Spleen (tissue), 7 donors: ENCODE results near the gene TACSTD2.

Experiments used
- POLR2A ChIP-seq, 3 donors: fragments of 450-650 bp; IDR thresholded peaks; one replicate each; pipeline ENCODE4 v1.5.1; 2017; ENCODE audit warnings: antibody characterized with exemption in 3 of 3, mild to moderate bottlenecking in 1 of 3
- POLR2AphosphoS5 ChIP-seq, 3 donors: sonication (generic); formaldehyde crosslinking; IDR thresholded peaks; one replicate each; pipeline ENCODE4 v1.5.1; 2017; ENCODE audit warnings: antibody characterized with exemption in 3 of 3
- TF ChIP-seq, protein P1 (sequence below), 11 experiments: fragments of 200-600 bp in 7 of 11; fragments of 450-650 bp in 4 of 11; sonication (generic) in 4 of 11; IDR thresholded peaks in 8 of 11; conservative IDR thresholded peaks in 3 of 11; 1 replicate in 7 of 11; 2 replicates in 4 of 11; pipeline versions ENCODE4 v1.4.0 to v1.8.0; 2016 to 2021; ENCODE audit warnings: antibody characterized with exemption in 11 of 11, inconsistent platforms in 4 of 11, mild to moderate bottlenecking in 1 of 11
- donor health status: DM: no; HTN: no; CAD: no; lungs with moderate emphysema.
- donor health status: DM: no; HTN: no; CAD: no.
- donor health status: DM: no; HTN: no; CAD: no.

DNA sequence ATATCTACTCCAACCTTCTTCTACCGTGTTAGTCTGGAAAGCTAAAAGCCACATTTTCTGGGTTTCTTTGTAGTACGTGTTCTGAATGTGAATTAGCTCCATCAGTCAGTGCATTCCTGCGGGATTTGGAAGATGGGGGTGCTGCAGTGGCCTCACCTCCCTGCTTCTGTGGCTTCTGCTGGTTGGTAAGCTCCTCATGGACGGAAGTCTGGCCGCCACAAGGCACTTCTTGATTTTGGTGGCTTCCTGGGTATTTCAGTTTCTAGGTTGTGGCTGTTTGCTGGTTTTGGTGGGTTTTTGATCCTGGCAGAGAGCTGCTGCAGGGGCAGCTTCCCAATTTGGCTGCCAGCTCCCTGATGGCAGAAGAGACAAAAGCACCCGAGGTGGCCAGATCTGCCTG, 20.9 kb upstream of the TACSTD2 start:
- TF ChIP-seq, protein P1, sequence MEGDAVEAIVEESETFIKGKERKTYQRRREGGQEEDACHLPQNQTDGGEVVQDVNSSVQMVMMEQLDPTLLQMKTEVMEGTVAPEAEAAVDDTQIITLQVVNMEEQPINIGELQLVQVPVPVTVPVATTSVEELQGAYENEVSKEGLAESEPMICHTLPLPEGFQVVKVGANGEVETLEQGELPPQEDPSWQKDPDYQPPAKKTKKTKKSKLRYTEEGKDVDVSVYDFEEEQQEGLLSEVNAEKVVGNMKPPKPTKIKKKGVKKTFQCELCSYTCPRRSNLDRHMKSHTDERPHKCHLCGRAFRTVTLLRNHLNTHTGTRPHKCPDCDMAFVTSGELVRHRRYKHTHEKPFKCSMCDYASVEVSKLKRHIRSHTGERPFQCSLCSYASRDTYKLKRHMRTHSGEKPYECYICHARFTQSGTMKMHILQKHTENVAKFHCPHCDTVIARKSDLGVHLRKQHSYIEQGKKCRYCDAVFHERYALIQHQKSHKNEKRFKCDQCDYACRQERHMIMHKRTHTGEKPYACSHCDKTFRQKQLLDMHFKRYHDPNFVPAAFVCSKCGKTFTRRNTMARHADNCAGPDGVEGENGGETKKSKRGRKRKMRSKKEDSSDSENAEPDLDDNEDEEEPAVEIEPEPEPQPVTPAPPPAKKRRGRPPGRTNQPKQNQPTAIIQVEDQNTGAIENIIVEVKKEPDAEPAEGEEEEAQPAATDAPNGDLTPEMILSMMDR (IDR thresholded peaks at IDR 0.05 in 8 of 11, conservative IDR thresholded peaks at IDR 0.05 in 3 of 11) = no peak
- TF ChIP-seq POLR2AphosphoS5 (IDR thresholded peaks at IDR 0.05) (no peak), POLR2A (IDR thresholded peaks at IDR 0.05) (no peak)
